H1 (cell line): ENCODE results near the gene DPRX. TPM values are rescaled to one million over a fixed set of nuclear protein-coding genes. Genes with fewer than 3 reads are reported as not detected.

Source experiments
- CHD7 ChIP-seq: fragments of 300-600 bp; sonication (generic); IDR thresholded peaks from 2 replicates; pipeline ENCODE4 v1.7.1; 2012; ENCODE audit warnings: low read length, moderate library complexity, mild to moderate bottlenecking, inconsistent platforms; ENCODE audit not compliant: insufficient replicate concordance
- FOSL1 ChIP-seq: IDR thresholded peaks from 2 replicates; pipeline ENCODE4 v1.6.1; 2011; ENCODE audit warnings: mild to moderate bottlenecking, low read depth, low read length, moderate library complexity; ENCODE audit not compliant: insufficient read depth
- GTF2F1 ChIP-seq: IDR thresholded peaks from 2 replicates; pipeline ENCODE4 v1.6.1; 2012; ENCODE audit warnings: low read depth, low read length, improper control_type of control experiment, borderline replicate concordance
- MAX ChIP-seq: IDR thresholded peaks from 2 replicates; pipeline ENCODE4 v1.6.1; 2012; ENCODE audit warnings: inconsistent platforms
- POLR2A ChIP-seq, 2 experiments: IDR thresholded peaks; 1 replicate in 1 of 2; 2 replicates in 1 of 2; pipeline ENCODE4 v1.6.1; 2011; ENCODE audit warnings: low read depth in 2 of 2, low read length in 2 of 2, mild to moderate bottlenecking in 2 of 2; ENCODE audit errors: control extremely low read depth in 1 of 2
- RAD21 ChIP-seq, 2 experiments: IDR thresholded peaks in 1 of 2; conservative IDR thresholded peaks in 1 of 2; 2 replicates each; pipeline ENCODE4 v1.6.1; 2011; ENCODE audit warnings: low read depth in 2 of 2, low read length in 2 of 2, improper control_type of control experiment in 1 of 2, inconsistent platforms in 1 of 2, mild to moderate bottlenecking in 1 of 2, moderate library complexity in 1 of 2
- RNF2 ChIP-seq: fragments of 200-900, 300-1000 bp; sonication (generic); IDR thresholded peaks from 2 replicates; pipeline ENCODE4 v1.7.1; 2016; ENCODE audit warnings: borderline replicate concordance, low read depth, mild to moderate bottlenecking, antibody characterized with exemption, low read length; ENCODE audit not compliant: poor library complexity, severe bottlenecking; ENCODE audit errors: missing control alignments
- SIN3A ChIP-seq, 2 experiments: IDR thresholded peaks in 1 of 2; conservative IDR thresholded peaks in 1 of 2; 2 replicates each; pipeline ENCODE4 v1.6.1; 2011 to 2012; ENCODE audit warnings: low read length in 2 of 2, improper control_type of control experiment in 1 of 2, low read depth in 1 of 2, mild to moderate bottlenecking in 1 of 2
- TCF12 ChIP-seq: IDR thresholded peaks from 2 replicates; pipeline ENCODE4 v1.6.1; 2011; ENCODE audit warnings: low read depth, mild to moderate bottlenecking, low read length
- polyA plus RNA-seq, 7 experiments: library from polyadenylated mRNA; depleted of rRNA in 3 of 7; stranded (reverse) in 5 of 7; unstranded in 2 of 7; fragments of >200 nt in 5 of 7; fragments of 200-250 nt in 2 of 7; gene quantifications; 1 replicate in 5 of 7; 2 replicates in 1 of 7; 4 replicates in 1 of 7; pipeline versions ENCODE4 v1.2.1 to v1.2.3, GENCODE V29; 2011 to 2013; ENCODE audit warnings: missing spikeins in 2 of 7, mixed read lengths in 2 of 7
- total RNA-seq: library from RNA; stranded (reverse); fragmentation: NEBNext Ultra II Directional; extraction: Animal tissue kit (Norgen Biotek cat#: 25700); gene quantifications from 2 replicates; pipeline ENCODE4 v1.2.1, GENCODE V29; 2021

Gene DPRX
- total and polyA plus RNA-seq, 2 of the 8 experiments (the other 6 are each of a cell fraction or from before 2014, with no cell fraction given) = not detected

- peak; percentile 88 for TF ChIP-seq CHD7
- peak; percentile 99 for TF ChIP-seq MAX
- no peak for TF ChIP-seq RNF2
- no peak for TF ChIP-seq RAD21 (IDR thresholded peaks at IDR 0.05 in 1 of 2, conservative IDR thresholded peaks at IDR 0.05 in 1 of 2; ENCODE audit: low read depth in 2 of 2, low read length in 2 of 2)
- TF ChIP-seq TCF12 = peak; percentile 98
- no peak for TF ChIP-seq GTF2F1
- peak in 1 of 2 experiments; percentile 65; a peak in 1 of 3 replicates for TF ChIP-seq POLR2A (IDR thresholded peaks at IDR 0.05; ENCODE audit: control extremely low read depth in 1 of 2, low read depth in 2 of 2, low read length in 2 of 2)
- TF ChIP-seq SIN3A (conservative IDR thresholded peaks at IDR 0.05 in 1 of 2, IDR thresholded peaks at IDR 0.05 in 1 of 2; ENCODE audit: low read depth in 1 of 2, low read length in 2 of 2) = peak; percentile 86 to 98; a peak in 3 of 4 replicates
- no peak for TF ChIP-seq FOSL1
Measured at GRCh38 chr19:53594811-53595509, 36.8 kb upstream of the DPRX start (continued).
